GM12874 (cell line): ENCODE data around the gene A2M.

Experiments
- CTCF ChIP-seq: IDR thresholded peaks from 2 replicates; pipeline ENCODE4 v1.5.1; 2011; ENCODE audit warnings: low read depth, mild to moderate bottlenecking, control low read depth, low read length, moderate library complexity; ENCODE audit not compliant: insufficient read depth

Gene A2M

GRCh38 chr12:9108504-9109212 is 7.1 kb downstream of the A2M start:
- TF ChIP-seq CTCF, result no peak

DNA sequence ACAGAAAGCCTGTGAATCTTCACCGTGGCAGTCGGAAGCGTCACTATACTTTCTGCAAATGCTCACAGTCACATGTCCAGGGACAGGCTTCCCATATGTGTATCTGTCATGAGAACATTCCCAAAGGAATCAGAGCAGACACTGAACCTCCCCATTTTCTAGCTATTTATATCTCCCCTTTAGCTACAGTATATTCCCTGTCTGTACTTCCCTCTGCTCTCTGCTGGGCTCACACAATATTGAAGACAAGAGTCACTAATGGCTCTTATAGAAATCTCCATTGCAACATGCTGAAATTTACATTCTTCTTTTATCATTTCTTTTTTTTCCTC is 8.2 kb downstream of the A2M start:
- no peak for TF ChIP-seq CTCF

DNA sequence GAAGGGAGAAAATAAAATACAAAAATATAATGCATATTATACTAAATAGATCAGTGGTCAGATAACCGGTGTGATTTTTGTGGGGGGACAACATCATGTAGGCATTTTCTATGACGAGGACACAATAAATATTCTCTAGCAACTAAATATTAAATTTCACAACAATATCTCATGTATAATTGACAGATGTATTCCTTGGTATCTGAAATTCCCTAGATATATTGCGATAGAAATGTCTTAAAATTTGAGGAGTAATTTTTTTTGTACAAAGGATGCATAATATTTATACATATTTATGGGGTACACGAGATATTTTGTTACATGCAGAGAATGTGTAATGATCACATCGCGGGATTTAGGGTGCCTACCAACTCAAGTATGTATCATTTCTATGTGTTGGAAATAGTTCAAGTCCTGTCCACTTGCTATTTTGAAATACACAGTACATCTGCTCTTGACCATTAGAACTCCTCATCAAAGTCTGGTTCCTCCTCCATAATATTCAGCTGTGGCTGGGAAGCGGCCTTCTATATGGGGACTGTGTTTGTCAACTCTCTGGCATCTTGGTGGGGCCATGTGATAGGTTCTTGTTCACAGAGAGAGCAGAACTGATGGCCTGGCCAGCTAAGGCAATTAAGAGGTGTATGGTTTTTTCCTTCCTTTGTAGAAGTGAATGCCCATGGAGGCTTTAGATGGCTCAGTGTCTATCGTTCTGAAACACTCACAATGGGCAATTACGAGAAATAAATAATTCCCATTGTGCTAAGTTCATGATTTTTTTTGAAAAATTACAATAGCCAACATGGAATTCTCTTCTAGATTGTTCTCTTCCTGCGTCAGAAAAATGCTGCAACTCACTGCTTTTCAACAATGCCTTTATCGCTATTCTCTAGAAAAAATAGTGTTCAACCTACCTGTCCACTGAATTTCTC is 8.8 kb downstream of the A2M start:
- no peak for TF ChIP-seq CTCF

DNA sequence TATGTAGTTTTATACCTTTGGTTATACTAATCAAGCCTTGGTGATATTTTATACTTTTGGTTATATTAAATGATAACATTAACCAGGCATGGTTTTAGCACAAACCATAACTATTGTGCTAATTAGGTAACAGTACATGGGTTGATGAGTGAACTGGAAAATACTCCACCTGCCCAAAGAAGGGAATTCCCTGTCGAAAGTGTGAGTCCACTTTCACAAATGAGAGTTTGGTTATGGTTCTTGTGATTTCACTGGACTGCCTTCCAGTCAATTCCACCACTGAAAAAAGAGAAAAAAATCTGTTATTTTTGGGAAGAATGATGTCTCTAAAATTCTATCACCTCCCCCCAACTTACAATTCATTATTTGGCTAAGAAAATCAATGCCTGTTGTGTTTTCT is 9.7 kb downstream of the A2M start:
- TF ChIP-seq CTCF, result no peak

DNA sequence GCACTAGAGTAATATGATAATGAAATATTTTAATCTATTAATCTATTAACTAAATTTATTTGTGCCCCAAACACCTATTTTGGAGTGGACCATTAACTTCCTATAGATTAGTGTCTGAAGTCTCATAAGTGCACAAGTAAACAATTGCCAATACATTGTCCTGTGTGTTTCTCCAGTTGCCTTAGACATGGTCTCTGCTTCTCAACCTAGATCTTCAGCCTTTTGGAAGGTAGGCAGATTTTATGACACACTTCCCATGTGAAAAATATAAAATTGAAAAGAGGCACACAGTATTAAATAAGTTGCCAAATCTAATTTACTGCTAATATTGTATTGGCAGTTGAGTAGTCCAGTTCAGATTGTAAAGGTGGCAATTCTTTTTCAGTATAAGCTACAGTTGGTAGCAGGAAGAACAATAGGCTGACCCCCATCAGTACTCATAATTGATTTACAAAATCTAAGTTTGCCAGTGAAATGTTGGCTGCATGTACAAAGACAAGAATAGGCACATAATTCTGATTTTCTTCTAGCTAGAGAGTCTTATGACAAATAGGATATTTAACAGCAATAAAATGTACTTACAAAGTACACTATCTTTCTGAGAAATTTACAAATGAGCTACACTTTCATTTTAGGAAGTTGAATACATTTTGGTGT is 10.8 kb downstream of the A2M start:
- TF ChIP-seq CTCF, result no peak

GRCh38 chr12:9104087-9104486 is 11.6 kb downstream of the A2M start:
- TF ChIP-seq CTCF, result no peak
